ENCODE data around the gene DBH.
"Not testable (repeated sequence)": the region's sequence is repeated elsewhere in the genome, so short reads cannot be mapped to it uniquely, and the experiment has no call there.

The DBH gene

DNA sequence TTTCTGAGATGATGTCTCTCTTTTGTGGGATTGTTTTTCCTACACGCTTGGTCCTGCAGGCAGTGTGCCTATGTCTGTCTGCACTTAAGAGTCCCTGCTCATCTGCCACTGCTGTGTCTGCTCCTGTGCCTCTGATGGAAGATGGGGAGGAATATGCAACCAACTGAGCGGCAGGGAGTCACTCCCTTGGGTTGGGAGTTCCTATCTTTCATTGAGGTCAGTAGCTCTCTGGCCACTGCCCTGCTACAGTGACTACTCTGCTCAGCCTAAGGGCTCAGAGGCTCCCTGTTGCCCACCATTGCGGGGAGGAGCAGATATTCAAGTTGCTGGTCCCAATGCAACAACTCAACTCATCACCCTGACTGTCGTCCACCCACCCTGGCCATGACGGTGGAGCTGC is 13.6 kb upstream of the DBH start:
- no peak for DNase-seq (ENCODE audit: low spot score)

DNA sequence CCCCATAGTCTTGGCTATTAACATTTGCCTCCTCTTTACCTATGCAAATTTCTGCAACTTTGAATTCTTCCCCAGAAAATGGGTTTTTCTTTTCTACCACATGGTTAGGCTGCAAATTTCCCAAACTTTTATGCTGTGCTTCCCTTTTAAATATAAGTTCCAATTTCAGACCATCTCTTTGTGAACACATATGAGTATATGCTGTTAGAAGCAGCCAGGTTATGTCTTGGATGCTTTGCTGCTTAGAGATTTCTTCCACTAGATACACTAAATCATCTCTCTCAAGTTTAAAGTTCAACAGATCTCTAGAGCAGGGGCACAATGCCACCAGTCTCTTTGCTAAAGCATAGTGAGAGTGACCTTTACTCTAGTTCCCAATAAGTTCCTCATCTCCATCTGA is 10.2 kb upstream of the DBH start:
- DNase-seq (ENCODE audit: low spot score) = not testable (repeated sequence)

- DNase-seq (ENCODE audit: low spot score) = no peak
These were observed 8.8 kb upstream of the DBH start for GRCh38 chr9:133627341-133627740.

- no peak for DNase-seq (ENCODE audit: low spot score)
These were observed 7.4 kb upstream of the DBH start for GRCh38 chr9:133628766-133629165.

DNA sequence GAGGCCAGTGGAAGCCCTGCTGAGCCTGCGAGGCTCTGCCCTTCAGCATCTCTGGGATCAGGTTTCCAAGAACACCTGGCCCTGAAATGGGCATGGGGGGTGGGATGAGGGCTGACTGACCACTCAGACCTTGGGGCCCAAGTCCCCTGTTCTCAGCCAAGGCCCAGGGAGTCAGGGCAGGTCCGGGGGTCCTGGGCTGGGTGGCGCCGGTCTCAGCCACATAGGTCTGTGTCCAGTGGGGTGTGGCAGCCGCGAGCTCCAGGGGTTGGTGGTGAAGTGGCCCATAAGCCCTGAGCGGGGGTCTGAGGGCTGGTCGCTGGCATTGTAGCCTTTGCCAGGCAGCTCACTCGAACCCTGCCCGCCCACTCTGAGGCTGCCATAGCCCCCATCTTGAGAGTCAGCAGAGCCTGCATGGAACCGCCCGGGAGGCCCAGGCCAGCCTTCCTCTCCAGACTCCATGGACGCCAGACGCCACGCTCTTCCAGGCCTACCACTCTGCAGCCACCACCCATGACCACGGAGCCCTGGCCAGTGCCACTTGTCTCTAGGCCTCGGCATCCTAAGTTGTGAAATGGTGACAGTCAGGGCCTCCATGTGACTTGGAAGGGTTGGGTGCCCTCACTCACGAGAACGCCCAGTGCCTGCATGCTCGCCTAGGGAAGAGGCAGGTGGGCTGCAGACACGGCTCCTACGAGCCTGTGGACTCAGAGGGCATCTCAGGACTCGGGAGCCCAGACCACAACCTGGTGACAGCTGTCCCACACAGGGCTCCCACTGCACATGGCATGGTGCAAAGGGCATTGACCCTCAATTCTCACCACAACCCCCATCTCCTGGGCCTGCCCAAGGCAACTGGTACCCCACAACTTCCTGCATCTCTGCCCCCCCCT is 6.7 kb upstream of the DBH start:
- no peak for DNase-seq (ENCODE audit: low spot score)

- no peak for DNase-seq (ENCODE audit: low spot score)
These were observed 5.1 kb upstream of the DBH start for GRCh38 chr9:133631111-133631510.

DNA sequence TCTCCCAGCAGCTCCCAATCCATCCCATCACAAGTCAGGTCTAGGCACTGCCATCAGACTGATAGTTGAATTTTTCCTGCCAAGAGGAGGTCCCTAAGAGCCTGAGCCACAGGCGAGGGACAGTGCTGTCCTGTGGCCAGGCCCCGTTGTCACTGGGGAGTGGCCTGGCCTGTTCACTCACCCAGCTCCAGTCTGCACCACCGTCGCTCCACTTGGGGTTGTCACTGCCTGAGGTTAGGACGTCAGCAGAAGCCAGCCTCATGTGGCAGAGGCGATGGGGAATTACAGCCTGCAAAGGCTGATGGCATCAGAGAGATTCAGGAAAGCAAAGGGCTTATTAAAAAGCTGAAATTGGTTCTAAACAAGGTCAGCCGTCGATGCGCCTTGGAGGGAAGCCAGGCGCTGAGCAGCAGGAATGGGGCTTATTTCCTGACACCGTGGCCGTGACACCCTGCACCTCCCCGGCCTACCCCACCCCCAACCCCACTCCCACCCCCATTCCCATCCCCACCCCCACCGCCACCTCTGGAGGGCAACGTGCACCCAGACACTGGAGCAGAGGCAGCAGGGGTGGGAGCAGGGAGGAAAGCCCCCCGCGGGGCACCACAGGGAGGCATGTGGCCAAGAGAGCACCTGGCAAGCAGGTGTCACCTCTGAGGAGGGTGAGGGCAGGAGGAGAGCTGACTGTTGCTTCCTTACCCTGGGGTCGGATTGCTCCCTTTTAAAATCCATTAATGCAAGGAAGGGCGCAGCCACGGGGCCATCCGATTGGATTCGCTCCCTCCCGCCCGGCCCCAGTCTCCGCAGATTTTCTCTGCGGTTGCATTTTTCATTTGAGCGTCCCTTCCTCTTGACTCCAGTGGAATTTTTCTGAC is 3.1 kb upstream of the DBH start:
- DNase-seq (ENCODE audit: low spot score) = no peak

- DNase-seq (ENCODE audit: low spot score) = no peak
These were observed 2.5 kb upstream of the DBH start for GRCh38 chr9:133633681-133634080.

GRCh38 chr9:133634081-133634691 is 2.0 kb upstream of the DBH start:
- no peak for DNase-seq (ENCODE audit: low spot score)

GRCh38 chr9:133635098-133635497 is 1.1 kb upstream of the DBH start:
- no peak for DNase-seq (ENCODE audit: low spot score)

DNA sequence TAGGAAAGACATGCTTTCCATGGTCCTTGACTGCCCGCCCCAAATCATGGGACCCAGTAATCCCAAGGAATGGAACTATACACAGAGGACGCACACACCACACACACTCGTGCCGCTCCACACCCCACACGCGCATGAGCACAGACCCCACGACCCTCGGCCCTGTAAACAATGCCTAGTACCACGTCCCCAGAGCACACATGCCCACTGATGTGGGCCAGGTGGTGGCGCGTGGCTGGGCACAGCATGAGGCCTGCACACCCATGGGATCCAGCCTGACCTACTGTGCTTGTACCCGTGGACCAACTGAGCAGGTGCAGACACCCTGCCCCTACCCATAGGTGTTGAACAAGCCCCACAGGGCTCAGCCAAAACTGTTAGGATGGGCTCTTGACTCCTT is 739 bp downstream of the DBH start:
- DNase-seq (ENCODE audit: low spot score) = no peak

GRCh38 chr9:133637451-133638055 is 1.4 kb downstream of the DBH start:
- no peak for DNase-seq (ENCODE audit: low spot score)

DNA sequence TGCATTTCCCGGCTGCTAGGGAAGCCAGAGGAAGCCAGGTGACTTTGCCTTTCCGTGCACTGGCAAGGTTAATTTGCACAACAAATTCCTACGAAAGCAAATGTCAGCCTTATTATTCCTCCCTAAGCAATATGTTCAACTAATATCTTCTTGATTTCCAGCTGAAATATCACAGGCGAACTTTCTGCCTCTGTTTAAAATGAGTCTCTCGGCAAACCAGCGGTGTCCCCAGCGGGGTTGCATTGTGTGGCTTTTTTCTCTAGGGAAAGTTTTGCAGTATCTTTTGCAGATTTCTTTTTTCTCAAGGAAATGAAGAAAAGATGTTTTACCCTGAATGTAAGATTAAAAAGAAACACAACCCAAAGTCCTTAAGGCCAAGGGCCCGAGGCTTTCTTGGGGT is 1.9 kb downstream of the DBH start:
- no peak for DNase-seq (ENCODE audit: low spot score)

- DNase-seq (ENCODE audit: low spot score) = no peak
These were observed 2.5 kb downstream of the DBH start for GRCh38 chr9:133638711-133639110.

DNA sequence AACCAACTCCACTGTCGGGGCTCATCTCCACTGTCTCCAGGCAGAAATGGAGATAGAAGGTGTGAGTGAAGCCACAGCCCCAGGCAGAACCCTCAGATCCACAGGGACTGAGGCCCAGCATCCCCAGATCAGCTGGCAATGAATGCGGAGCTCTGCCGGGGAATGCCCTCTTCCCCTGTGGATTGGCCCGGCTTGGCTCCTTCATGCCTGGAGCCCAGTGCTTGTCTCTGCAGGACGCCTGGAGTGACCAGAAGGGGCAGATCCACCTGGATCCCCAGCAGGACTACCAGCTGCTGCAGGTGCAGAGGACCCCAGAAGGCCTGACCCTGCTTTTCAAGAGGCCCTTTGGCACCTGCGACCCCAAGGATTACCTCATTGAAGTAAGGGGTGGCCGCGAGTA is 3.5 kb downstream of the DBH start:
- DNase-seq (ENCODE audit: low spot score) = no peak

DNA sequence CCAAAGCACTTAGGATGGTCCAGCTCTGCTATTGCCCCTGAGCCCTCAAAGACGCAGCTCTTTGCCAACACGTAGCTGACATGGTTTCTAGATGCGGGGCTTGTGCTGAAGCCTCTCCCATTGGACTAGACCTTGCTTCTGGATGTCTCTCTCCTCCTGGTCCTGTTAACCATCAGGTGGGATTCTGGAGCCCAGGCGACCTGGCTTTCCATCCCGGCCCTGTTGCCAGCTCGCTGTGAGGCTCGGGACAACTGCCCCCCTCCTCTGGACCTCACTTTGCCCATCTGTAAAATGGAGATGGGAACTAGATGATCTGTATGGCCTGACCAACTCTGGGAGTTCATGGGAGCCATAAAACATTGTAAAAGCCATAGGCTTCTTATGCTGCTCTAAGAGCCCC is 4.0 kb downstream of the DBH start:
- DNase-seq (ENCODE audit: low spot score) = no peak

DNA sequence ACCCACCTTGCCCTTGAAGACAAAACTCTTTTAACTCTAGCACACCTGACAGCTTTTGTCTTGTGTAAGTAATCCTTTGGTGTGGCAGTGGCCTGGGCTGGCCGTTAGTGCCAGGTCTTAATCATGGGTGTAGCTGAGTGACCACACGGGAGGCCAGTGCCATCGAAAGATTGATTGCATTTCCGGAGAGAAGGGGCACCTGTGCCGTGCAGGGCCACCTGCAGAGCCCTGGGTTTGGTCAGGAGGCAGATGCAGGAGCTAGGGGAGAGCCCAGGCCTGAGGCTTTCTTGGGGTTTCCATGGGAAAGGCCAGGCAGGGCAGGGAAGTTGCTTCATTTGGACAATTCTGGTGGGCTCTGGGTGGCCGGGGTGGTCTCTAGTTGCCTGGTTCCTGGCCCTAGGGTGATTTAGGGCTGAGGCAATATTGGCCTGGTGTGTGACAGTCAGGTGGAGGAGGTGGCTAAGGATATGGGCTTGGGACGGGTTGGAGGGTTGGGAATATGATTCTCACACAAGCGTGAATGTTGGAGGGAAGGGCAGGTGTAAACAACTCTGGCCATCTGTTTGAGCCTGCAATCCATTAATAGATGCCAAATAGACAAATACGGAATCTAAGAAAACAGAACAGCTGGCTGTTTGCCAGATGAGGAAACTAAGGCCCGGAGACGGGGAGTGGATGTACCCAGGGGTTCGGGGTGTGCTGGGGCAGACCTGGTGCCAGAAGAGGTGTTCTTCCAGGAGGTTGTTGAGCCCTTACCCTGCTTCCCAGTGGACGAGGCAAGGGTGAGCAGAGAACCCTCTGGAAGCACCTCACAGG is 4.6 kb downstream of the DBH start:
- DNase-seq (ENCODE audit: low spot score) = no peak

- DNase-seq (ENCODE audit: low spot score) = no peak
These were observed 5.2 kb downstream of the DBH start for GRCh38 chr9:133641396-133641655.

DNA sequence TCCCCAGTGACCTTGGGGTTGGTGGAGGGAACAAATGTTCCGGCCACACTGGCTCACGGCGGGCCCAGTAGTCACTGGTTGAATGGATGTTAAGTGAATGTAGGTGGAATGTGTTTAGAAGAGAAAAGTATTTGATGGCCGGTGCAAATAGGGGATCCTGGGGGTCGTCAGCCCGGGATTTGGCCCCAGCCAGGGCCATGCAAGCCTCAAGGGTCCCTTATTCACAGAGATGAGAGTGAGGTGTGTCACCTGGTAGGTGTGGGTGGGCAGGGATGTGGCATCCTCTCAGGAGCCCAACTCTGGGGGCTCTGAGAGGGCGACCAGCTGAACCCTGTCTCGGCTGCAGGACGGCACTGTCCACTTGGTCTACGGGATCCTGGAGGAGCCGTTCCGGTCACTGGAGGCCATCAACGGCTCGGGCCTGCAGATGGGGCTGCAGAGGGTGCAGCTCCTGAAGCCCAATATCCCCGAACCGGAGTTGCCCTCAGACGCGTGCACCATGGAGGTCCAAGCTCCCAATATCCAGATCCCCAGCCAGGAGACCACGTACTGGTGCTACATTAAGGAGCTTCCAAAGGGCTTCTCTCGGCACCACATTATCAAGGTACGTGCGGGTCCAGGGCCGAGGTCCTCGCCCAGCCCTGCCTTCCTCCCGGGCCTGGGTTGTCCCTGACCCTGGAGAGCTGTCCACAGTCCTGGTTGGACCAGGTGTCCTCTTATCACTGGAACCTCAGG is 5.9 kb downstream of the DBH start:
- no peak for DNase-seq (ENCODE audit: low spot score)

DNA sequence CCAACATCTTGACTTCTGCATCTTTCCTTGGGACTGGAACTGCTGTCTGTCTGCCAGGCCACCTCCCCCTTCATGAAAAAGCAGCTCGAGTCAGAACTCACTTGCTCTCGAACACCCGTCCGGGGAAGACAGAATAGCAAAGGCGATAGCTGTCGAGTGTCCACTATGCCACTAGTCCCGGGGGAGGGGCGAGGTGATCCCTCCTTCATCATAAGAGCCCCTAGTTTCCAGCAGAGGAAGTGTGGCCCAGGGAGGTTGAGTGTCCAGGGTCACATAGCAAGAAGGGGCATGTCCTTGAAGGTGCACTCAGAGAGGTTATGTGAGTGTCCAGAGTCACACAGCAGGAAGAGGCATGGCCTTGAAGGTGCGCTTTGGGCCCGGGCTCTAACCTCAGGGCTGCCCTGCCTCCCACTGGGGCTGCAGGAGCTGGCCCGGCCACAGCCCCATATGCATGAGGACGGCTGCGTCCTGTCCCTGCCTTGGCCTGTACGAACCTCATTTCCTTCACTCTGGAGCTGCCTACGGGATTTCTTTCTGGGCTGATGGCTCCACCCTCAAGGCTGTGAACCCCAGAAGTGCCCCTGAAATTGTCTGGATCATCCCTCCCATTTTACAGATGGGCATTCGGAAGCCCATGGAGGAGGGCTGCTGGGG is 6.7 kb downstream of the DBH start:
- no peak for DNase-seq (ENCODE audit: low spot score)

DNA sequence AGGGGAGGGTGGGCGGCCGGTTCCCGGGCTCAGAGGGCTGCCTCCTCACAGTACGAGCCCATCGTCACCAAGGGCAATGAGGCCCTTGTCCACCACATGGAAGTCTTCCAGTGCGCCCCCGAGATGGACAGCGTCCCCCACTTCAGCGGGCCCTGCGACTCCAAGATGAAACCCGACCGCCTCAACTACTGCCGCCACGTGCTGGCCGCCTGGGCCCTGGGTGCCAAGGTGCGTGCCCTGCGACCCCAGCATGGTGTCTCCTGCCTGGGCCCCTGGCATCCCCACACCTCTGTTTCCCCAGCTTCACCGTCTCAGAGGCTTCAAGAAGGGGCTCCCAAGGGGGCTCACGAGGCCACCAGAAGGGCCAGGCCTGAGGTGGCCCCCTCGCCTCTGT is 7.2 kb downstream of the DBH start:
- no peak for DNase-seq (ENCODE audit: low spot score)

All from hematopoietic multipotent progenitor cell treated with erythropoietin and hydrocortisone succinate and interleukin-3 and kit ligand, for 15 days (in vitro differentiated cells).